Body of pancreas (tissue), 4 donors: ENCODE measurements around the gene GNAT3. TPM values are rescaled to one million over a fixed set of nuclear protein-coding genes. Genes with fewer than 3 reads are reported as not detected.

Experiments used
- ATAC-seq: fragments of 150-250 bp; one replicate; pipeline ENCODE4 v1.9.1; 2016
- DNase-seq, 4 donors: peaks; one replicate each; pipeline ENCODE4 v3.0.0-alpha.2; 2019
- H3K27ac ChIP-seq, 4 donors: fragments of 200-600 bp; sonication (generic); 1 replicate in 3 of 4; 2 replicates in 1 of 4; pipeline versions ENCODE4 v1.5.1 to v1.6.1; 2016 to 2019; ENCODE audit warnings: mild to moderate bottlenecking in 1 of 4, mixed read lengths in 1 of 4, moderate library complexity in 1 of 4
- H3K27me3 ChIP-seq, 2 donors: fragments of 200-600 bp; sonication (generic); one replicate each; pipeline ENCODE4 v1.6.0; 2016; ENCODE audit warnings: mild to moderate bottlenecking in 1 of 2
- H3K36me3 ChIP-seq, 2 donors: fragments of 200-600 bp; sonication (generic); replicated peaks in 1 of 2; 2 replicates each; pipeline ENCODE4 v1.5.1; 2016; ENCODE audit warnings: low read depth in 2 of 2; ENCODE audit not compliant: insufficient read depth in 1 of 2
- H3K4me1 ChIP-seq: fragments of 200-600 bp; sonication (generic); one replicate; pipeline ENCODE4 v1.6.0; 2016
- H3K4me3 ChIP-seq, 2 donors: fragments of 200-600 bp; sonication (generic); 1 replicate in 1 of 2; 2 replicates in 1 of 2; pipeline ENCODE4 v1.5.1; 2016 to 2019
- H3K9me3 ChIP-seq, 3 donors: fragments of 200-600 bp; sonication (generic); 1 replicate in 2 of 3; 2 replicates in 1 of 3; pipeline ENCODE4 v1.5.1; 2016
- POLR2A ChIP-seq, 3 donors: fragments of 450-650 bp; IDR thresholded peaks; one replicate each; pipeline ENCODE4 v1.6.1; 2016; ENCODE audit warnings: antibody characterized with exemption in 3 of 3, mild to moderate bottlenecking in 2 of 3
- WGBS, 2 donors: methylation state at CpG; one replicate each; pipeline ENCODE4 v1.1.5; 2017; 5-methylcytosine and 5-hydroxymethylcytosine counted together
- intact Hi-C: fragments of 100-400 bp; cut with DNase I; formaldehyde crosslinking; loops from one replicate; pipeline ENCODE4 v1.15.1; 2023
- total RNA-seq, 2 donors: library from RNA; depleted of rRNA; stranded (reverse); fragments of >200 nt; gene quantifications; one replicate each; pipeline ENCODE4 v1.1.0, GENCODE V29; 2016
- TF ChIP-seq, protein P1 (sequence below), 7 experiments: fragments of 450-650 bp in 4 of 7; fragments of 200-600 bp in 3 of 7; sonication (generic) in 3 of 7; IDR thresholded peaks; one replicate each; pipeline ENCODE4 v1.5.1; 2016 to 2019; ENCODE audit warnings: antibody characterized with exemption in 7 of 7

GNAT3 gene
- total RNA-seq, 2 donors from 2014 or later: 0.26 TPM; not detected in 1

DNA sequence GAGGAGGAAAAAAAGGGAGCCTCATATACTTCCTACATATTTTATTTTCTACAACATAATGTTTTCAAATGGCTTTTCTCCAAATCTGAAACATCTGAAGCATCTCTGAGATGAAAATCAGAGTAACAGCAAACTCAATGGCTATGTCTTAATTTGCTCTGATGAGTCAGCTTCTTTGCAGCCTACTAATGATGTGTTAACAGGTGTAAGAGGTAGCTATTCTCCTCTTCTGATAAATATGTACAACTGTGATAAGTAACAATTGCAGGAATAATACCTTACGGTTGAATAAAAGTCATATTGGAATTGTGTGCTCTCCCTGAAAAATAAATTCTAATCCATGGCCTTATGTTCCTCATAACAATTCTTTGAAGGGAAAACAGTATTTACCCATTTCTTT lies 45.2 kb downstream of the GNAT3 start:
- no peak for DNase-seq
- Histone ChIP-seq H3K27me3 (no peaks in the 10 kb centered on the region), H3K27ac (no peak overlapping the region), H3K4me3 (no peak overlapping the region), H3K4me1 (no peaks in the 10 kb centered on the region), H3K9me3 (no peaks in the 10 kb centered on the region), H3K36me3 (no peaks in the 10 kb centered on the region)
- ATAC-seq: no peak
- intact Hi-C loops: no loop called here
- TF ChIP-seq, protein P1, sequence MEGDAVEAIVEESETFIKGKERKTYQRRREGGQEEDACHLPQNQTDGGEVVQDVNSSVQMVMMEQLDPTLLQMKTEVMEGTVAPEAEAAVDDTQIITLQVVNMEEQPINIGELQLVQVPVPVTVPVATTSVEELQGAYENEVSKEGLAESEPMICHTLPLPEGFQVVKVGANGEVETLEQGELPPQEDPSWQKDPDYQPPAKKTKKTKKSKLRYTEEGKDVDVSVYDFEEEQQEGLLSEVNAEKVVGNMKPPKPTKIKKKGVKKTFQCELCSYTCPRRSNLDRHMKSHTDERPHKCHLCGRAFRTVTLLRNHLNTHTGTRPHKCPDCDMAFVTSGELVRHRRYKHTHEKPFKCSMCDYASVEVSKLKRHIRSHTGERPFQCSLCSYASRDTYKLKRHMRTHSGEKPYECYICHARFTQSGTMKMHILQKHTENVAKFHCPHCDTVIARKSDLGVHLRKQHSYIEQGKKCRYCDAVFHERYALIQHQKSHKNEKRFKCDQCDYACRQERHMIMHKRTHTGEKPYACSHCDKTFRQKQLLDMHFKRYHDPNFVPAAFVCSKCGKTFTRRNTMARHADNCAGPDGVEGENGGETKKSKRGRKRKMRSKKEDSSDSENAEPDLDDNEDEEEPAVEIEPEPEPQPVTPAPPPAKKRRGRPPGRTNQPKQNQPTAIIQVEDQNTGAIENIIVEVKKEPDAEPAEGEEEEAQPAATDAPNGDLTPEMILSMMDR (IDR thresholded peaks at IDR 0.05): no peak
- no peak for TF ChIP-seq POLR2A (IDR thresholded peaks at IDR 0.05)
- WGBS, 2 donors: 59 to 81% methylated on average over 1 of the region's 1 CpG

DNA sequence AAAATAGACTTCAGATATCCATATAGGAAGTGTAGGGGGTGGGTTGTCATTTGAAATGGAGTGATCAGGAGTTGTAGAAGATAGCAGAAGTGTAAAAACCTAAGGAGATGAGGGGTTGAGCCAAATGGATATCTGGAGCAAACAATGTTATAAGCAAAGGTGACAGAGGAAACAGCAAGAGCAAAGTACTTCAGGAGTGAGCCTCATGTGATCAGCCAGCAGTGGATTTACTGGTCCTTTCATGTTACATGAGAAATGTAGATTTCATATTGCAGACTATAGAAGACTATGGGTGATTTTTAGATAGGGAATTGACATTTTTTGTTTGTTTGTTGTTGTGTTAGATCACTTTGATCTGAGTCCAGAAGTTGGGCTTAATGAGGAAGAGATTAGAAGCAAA lies 47.7 kb downstream of the GNAT3 start:
- H3K27me3 ChIP-seq: no peaks in the 10 kb centered on the region
- TF ChIP-seq, protein P1 (IDR thresholded peaks at IDR 0.05): no peak
- TF ChIP-seq POLR2A (IDR thresholded peaks at IDR 0.05): no peak
- no peaks in the 10 kb centered on the region for H3K9me3 ChIP-seq
- H3K27ac ChIP-seq: no peak overlapping the region
- DNase-seq (no peak), ATAC-seq (no peak)
- H3K4me1 ChIP-seq: no peaks in the 10 kb centered on the region
- no peak overlapping the region for H3K4me3 ChIP-seq
- no peaks in the 10 kb centered on the region for H3K36me3 ChIP-seq
- intact Hi-C loops: no loop called here

DNA sequence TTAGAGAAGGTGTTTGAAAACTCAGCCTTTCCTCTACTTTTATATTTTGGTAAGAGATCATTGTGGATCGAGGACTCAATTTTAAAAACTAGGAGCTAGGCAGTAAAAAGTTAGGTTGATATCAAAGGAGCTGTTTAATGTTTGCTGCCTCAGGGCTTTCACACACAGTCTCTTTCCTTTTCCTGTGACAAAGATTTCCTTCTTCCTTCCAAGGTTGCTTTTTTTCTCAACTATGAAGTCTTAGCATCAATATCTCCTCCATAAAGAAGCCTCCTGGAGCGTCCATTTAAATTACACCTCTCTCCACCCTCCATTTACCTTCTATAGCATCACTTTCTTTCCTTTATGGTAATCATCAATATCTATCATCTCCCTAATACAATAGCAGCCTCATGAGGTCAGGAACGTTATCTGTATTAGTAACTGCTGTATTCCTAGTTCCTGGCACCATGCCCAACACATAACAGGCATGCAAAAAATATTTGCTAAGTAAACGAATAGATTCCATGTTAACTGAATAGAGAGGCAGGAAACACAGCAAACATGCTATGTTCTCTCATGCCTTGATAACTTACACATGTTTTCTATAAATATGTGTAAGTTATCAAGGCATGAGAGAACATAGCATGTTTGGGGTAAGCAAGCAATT lies 48.5 kb downstream of the GNAT3 start:
- no peak overlapping the region for H3K4me3 ChIP-seq
- H3K27ac ChIP-seq: no peak overlapping the region
- TF ChIP-seq, protein P1 (IDR thresholded peaks at IDR 0.05): no peak
- no peak for TF ChIP-seq POLR2A (IDR thresholded peaks at IDR 0.05)
- intact Hi-C loops: no loop called here
- no peaks in the 10 kb centered on the region for H3K36me3 ChIP-seq
- no peaks in the 10 kb centered on the region for H3K4me1 ChIP-seq
- 44 to 50% methylated on average over 4 of the region's 4 CpGs for WGBS, 2 donors
- H3K27me3 ChIP-seq: no peaks in the 10 kb centered on the region
- ATAC-seq: no peak
- H3K9me3 ChIP-seq: no peaks in the 10 kb centered on the region
- no peak for DNase-seq

GRCh38 chr7:80460857-80461256 lies 51.0 kb downstream of the GNAT3 start:
- no peaks in the 10 kb centered on the region for H3K27me3 ChIP-seq
- intact Hi-C loops: no loop called here
- DNase-seq (no peak), ATAC-seq (no peak)
- H3K9me3 ChIP-seq: no peaks in the 10 kb centered on the region
- no peak overlapping the region for H3K27ac ChIP-seq
- H3K4me1 ChIP-seq: no peaks in the 10 kb centered on the region
- TF ChIP-seq, protein P1 (IDR thresholded peaks at IDR 0.05): no peak
- no peak for TF ChIP-seq POLR2A (IDR thresholded peaks at IDR 0.05)
- 43 to 47% methylated on average over 1 of the region's 1 CpG for WGBS, 2 donors
- no peaks in the 10 kb centered on the region for H3K36me3 ChIP-seq
- no peak overlapping the region for H3K4me3 ChIP-seq
